Hindlimb muscle (tissue), 1 donor: ENCODE measurements around the gene MAPK10. TPM values are rescaled to one million over a fixed set of nuclear protein-coding genes. Genes with fewer than 3 reads are reported as not detected.
A peak's percentile ranks its signal among the peaks of the same experiment; 100 is the strongest.
"Not testable (repeated sequence)": the region's sequence is repeated elsewhere in the genome, so short reads cannot be mapped to it uniquely, and the experiment has no call there.

Experiments used
- DNase-seq: peaks from one replicate; pipeline ENCODE4 v3.0.0-alpha.2; 2013
- polyA plus RNA-seq: library from polyadenylated mRNA; unstranded; fragments of 120-200 nt; gene quantifications from one replicate; pipeline ENCODE4 v1.2.1, GENCODE V29; 2013; ENCODE audit not compliant: insufficient read length

MAPK10 gene
- polyA plus RNA-seq, 1 donor: 2.8 TPM

GRCh38 chr4:86031927-86032326, 327.9 kb downstream of the MAPK10 start:
- no peak for DNase-seq

GRCh38 chr4:86026720-86027119, 333.1 kb downstream of the MAPK10 start:
- DNase-seq: no peak

- DNase-seq: not testable (repeated sequence)
These were observed 338.2 kb downstream of the MAPK10 start for GRCh38 chr4:86021671-86022070.

GRCh38 chr4:86019906-86020305, 339.9 kb downstream of the MAPK10 start:
- no peak for DNase-seq

GRCh38 chr4:86019362-86019761, 340.5 kb downstream of the MAPK10 start:
- DNase-seq: no peak

- DNase-seq: no peak
These were observed 344.2 kb downstream of the MAPK10 start for GRCh38 chr4:86015412-86016350.

GRCh38 chr4:86014599-86014998, 345.3 kb downstream of the MAPK10 start:
- no peak for DNase-seq

- no peak for DNase-seq
These were observed 346.2 kb downstream of the MAPK10 start for GRCh38 chr4:86013621-86014020.

- no peak for DNase-seq
These were observed 348.7 kb downstream of the MAPK10 start for GRCh38 chr4:86011117-86011516.

GRCh38 chr4:86007042-86007441, 352.8 kb downstream of the MAPK10 start:
- no peak for DNase-seq

- DNase-seq: no peak
These were observed 353.8 kb downstream of the MAPK10 start for GRCh38 chr4:86006057-86006456.

GRCh38 chr4:86004030-86004429, 355.8 kb downstream of the MAPK10 start:
- no peak for DNase-seq

GRCh38 chr4:86001591-86001990, 358.3 kb downstream of the MAPK10 start:
- no peak for DNase-seq

- DNase-seq: no peak
These were observed 364.5 kb downstream of the MAPK10 start for GRCh38 chr4:85995361-85995760.

GRCh38 chr4:85994576-85994975, 365.3 kb downstream of the MAPK10 start:
- no peak for DNase-seq

- no peak for DNase-seq
These were observed 366.2 kb downstream of the MAPK10 start for GRCh38 chr4:85993641-85994040.

GRCh38 chr4:85986266-85986665, 373.6 kb downstream of the MAPK10 start:
- DNase-seq: no peak

- no peak for DNase-seq
These were observed 380.6 kb downstream of the MAPK10 start for GRCh38 chr4:85979276-85979675.

GRCh38 chr4:85970535-85970934, 389.3 kb downstream of the MAPK10 start:
- DNase-seq: no peak

GRCh38 chr4:85968945-85969819, 390.7 kb downstream of the MAPK10 start:
- peak; percentile 69 for DNase-seq

GRCh38 chr4:85967872-85968271, 392.0 kb downstream of the MAPK10 start:
- no peak for DNase-seq

- DNase-seq: no peak
These were observed 393.5 kb downstream of the MAPK10 start for GRCh38 chr4:85966373-85966772.

- no peak for DNase-seq
These were observed 394.3 kb downstream of the MAPK10 start for GRCh38 chr4:85965529-85965928.
